Measurements from ENCODE around the gene BCAS2.

Gene BCAS2

DNA sequence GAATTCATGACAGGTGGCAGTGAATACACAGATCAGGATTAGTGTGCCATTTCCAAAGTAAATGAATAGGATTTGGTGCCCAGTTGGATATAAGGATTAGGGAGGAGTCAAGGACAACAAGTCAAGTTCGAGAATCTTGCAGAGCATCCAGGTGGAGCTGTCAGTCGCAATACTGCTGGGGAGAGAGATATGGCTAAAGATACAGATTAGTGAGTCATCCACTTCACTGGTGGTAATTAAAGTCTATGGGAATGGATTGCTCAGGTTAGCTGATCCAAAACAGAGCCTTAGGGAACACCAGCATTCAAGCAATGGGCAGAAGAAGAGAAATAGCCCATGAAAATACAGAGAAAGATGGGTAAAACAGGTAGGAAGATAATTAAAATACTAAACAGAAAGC, 26.8 kb downstream of the BCAS2 start:
- DNase-seq = no peak

- no peak for DNase-seq
Observed at GRCh38 chr1:114552106-114552639, 29.2 kb downstream of the BCAS2 start.

DNA sequence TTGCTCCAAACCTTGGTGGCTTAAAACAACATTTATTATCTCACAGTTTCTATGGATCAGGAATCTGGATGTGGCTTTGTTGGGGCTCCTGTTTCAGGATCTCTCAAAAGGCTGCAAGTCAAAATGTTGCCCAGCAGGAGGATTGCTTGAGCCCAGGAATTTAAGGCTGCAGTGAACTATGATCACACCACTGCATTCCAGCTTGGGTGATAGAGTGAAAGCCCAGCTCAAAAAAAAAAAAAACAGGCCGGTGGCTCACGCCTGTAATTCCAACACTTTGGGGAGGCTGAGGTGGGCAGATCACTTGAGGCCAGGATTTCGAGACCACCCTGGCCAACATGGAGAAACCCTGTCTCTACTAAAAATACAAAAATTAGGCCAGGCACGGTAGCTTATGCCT, 30.0 kb downstream of the BCAS2 start:
- DNase-seq = no peak

GRCh38 chr1:114550336-114550735, 31.1 kb downstream of the BCAS2 start:
- DNase-seq = no peak

DNA sequence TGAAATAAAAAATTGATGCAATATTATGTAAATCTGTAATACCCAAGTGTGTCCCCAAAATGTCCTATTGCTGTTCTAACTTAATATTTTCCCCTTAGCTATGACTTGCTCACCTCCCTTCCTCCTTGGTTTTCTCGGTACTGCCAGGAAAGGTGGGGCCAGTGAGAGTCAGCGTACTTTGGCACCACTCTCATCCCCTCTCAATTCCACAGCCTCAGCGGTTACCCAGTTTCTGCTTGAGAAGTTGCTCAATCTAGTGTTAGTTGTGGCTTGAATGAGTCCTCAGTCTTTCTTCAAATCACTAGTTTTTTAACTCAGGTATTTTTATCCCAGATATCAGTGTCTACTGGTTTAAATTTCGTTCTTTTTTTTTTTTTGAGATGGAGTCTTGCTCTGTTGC, 32.3 kb downstream of the BCAS2 start:
- no peak for DNase-seq

DNA sequence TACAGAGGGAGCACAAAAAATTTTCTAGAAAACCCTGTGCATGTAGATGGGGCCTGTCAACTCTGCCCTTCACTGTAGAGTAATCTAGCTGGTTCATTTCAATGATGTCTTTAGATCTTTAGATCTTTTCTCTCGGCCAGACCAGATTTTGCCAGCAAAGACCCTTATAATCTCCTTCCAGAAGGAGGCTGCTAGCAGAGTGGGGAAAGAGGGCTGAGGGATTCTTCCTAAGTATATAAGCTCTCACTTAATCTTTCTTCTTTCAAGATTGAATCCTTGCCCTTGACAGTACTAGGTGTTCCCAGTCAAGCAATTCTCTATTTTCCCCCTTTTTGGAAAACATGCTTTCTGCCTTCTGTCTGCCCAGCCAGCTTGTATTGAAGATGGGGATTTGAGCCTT, 34.3 kb downstream of the BCAS2 start:
- no peak for DNase-seq

DNA sequence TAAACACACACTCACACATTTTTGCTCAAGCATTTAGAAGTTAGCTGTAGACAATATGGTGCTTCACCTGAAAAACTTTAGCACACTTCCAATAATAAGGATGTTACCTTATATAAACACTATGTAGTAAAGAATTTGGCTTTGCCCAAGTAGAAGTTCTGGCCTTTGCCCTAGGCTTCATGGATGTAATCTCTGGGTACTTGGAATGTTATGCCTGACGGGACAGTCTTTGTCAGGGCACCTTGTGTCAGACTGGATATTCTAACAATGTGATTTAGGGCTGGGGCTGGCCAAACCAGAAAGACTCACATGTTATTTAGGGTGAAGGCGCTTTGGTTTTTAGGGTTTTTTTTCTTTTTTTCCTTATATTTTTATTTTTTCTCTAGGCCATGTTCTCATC, 35.6 kb downstream of the BCAS2 start:
- DNase-seq = no peak

GRCh38 chr1:114545315-114545714, 36.1 kb downstream of the BCAS2 start:
- DNase-seq = no peak

GRCh38 chr1:114540821-114541220, 40.6 kb downstream of the BCAS2 start:
- no peak for DNase-seq

DNA sequence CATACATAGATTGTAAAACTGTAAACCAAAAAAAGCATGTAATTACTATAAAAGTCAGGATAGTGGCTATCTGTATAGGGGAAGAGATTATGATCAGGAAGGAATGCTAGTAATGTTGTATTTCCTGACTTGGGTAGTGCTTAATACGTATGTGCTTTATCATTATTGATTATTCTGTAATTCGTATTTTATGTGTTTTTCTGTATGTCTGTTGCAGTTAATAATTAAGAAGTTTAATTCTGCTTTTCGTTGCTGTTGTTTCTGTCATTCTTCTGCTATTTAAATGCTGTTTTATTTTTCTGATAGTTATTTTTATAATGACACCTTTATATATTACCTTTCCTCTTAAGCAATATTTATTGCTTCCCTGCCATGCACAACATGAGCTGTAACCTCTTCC, 41.1 kb downstream of the BCAS2 start:
- no peak for DNase-seq

- DNase-seq = no peak
Observed at GRCh38 chr1:114536043-114536442, 45.4 kb downstream of the BCAS2 start.

- no peak for DNase-seq
Observed at GRCh38 chr1:114535401-114535800, 46.0 kb downstream of the BCAS2 start.

DNA sequence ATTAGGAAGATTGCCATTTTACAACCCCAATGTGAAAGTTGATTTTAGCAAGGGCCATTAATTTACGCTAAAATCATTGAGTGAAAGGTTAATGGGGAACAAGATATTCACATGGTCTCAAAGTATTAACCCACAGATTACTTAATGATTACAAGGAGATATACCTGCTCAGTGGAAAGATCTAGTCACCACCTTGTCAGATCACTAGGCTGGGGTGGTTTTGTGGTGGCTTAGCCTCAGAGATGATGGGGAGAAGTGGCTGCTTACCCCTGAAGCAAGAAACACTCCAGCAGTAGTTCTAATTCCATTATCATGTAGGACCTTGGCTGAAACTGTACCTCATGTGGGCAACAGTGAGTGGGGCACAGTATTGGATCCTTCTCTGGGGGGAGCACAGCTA, 50.3 kb downstream of the BCAS2 start:
- DNase-seq = no peak

GRCh38 chr1:114530224-114530623, 51.2 kb downstream of the BCAS2 start:
- DNase-seq = no peak

GRCh38 chr1:114524944-114525343, 56.5 kb downstream of the BCAS2 start:
- DNase-seq = no peak

DNA sequence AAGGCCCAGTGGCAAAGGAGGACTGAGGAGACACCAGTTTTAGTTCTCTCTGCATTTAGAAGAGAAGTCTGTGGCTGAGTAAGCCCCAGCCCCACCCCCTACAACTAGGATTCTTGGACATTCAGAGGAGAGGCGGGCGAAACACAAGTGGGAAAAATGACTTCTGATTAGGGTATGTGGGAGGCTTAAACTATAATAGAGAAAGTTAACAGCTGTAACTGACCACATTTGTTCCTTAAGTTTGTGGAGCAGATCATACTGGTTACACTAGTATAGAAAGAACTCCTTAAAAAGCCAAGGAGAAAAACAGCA, 59.2 kb downstream of the BCAS2 start:
- DNase-seq = no peak

DNA sequence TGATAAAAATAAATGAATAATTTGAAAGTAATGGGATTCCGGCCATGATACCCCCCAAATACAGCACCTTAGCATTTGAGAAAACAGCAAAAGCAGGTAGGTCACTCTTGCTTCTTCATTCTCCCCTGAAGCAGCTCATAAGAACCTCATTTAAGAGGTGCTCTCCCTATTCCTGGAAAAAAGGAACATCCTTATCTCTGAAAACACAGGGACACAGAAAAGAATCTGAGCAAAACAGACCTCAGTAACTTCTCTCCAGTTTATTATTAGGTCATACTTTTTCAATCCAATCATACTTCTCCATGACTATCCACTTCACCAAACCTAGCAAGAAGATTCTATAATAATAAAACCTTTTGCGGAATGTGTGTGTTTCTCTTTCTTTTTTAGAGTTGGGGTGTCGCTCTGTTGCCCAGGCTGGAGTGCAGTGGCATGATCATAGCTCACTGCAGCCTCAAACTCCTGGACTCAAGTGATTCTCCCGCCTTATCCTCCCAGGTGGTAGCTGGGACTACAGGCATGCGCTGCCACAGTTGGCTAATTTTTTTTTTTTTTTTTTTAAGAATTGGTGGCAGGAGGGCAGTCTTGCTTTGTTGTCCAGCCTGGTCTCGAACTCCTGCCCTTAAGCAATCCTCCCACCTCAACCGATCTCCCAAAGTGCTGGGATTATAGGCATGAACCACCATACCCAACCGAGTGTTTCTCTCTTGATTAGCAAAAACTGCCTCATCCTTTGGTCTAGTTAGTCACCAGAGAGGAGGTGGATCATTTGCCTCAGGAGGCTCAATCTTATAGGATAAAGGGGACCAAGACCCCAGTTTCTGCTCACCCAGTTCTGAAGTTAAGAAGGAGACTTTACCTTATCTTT, 59.8 kb downstream of the BCAS2 start:
- no peak for DNase-seq

Measured in NCI-H1436 treated with DMSO at 0.1 percent for 48 hours (cell line).